MM.1S (cell line): ENCODE measurements around the gene USP20.

ENCODE experiments used
- DNase-seq: peaks from one replicate; pipeline ENCODE4 v3.0.0-alpha.2; 2015
- H2AFZ ChIP-seq: fragments of 300-600 bp; sonication (generic); 2 replicates; pipeline ENCODE4 v1.6.0; 2016; ENCODE audit warnings: antibody characterized with exemption, low read length
- H3F3A ChIP-seq: fragments of 300-600 bp; sonication (generic); 2 replicates; pipeline ENCODE4 v1.6.1; 2016; ENCODE audit warnings: mild to moderate bottlenecking, antibody characterized with exemption, low read length, moderate library complexity, mixed read lengths; ENCODE audit not compliant: insufficient read depth
- H3K27ac ChIP-seq: fragments of 300-600 bp; sonication (generic); 2 replicates; pipeline ENCODE4 v1.5.1; 2016; ENCODE audit warnings: mild to moderate bottlenecking, low read length
- H3K27me3 ChIP-seq: fragments of 300-600 bp; sonication (generic); replicated peaks from 2 replicates; pipeline ENCODE4 v1.6.0; 2016; ENCODE audit warnings: low read length; ENCODE audit not compliant: insufficient read depth
- H3K36me3 ChIP-seq: fragments of 300-600 bp; sonication (generic); replicated peaks from 2 replicates; pipeline ENCODE4 v1.6.1; 2016; ENCODE audit warnings: mild to moderate bottlenecking, low read length, mixed read lengths; ENCODE audit not compliant: insufficient read depth
- H3K4me1 ChIP-seq: fragments of 300-600 bp; sonication (generic); 2 replicates; pipeline ENCODE4 v1.6.1; 2016; ENCODE audit warnings: low read length, mixed read lengths
- H3K4me2 ChIP-seq: fragments of 300-600 bp; sonication (generic); 2 replicates; pipeline ENCODE4 v1.6.0; 2016; ENCODE audit warnings: low read depth, low read length
- H3K4me3 ChIP-seq: fragments of 300-600 bp; sonication (generic); 2 replicates; pipeline ENCODE4 v1.5.1; 2016; ENCODE audit warnings: low read length, mixed read lengths
- H3K79me2 ChIP-seq: fragments of 300-600 bp; sonication (generic); 2 replicates; pipeline ENCODE4 v1.6.1; 2016; ENCODE audit warnings: mixed run types, low read length, mixed read lengths
- H3K9ac ChIP-seq: fragments of 300-600 bp; sonication (generic); 2 replicates; pipeline ENCODE4 v1.6.1; 2016; ENCODE audit warnings: low read length, mixed read lengths
- H3K9me2 ChIP-seq: fragments of 300-600 bp; sonication (generic); replicated peaks from 2 replicates; pipeline ENCODE4 v1.6.1; 2016; ENCODE audit warnings: mild to moderate bottlenecking, low read length, mixed read lengths; ENCODE audit not compliant: insufficient read depth
- H3K9me3 ChIP-seq: fragments of 300-600 bp; sonication (generic); replicated peaks from 2 replicates; pipeline ENCODE4 v1.6.1; 2016; ENCODE audit warnings: mild to moderate bottlenecking, low read length, mixed read lengths; ENCODE audit not compliant: insufficient read depth
- H4K20me1 ChIP-seq: fragments of 300-600 bp; sonication (generic); 2 replicates; pipeline ENCODE4 v1.6.1; 2016; ENCODE audit warnings: mild to moderate bottlenecking, low read length, moderate library complexity, mixed read lengths; ENCODE audit not compliant: insufficient read depth
- CTCF ChIP-seq: fragments of 300-600 bp; sonication (generic); IDR thresholded peaks from 2 replicates; pipeline ENCODE4 v1.5.1; 2016; ENCODE audit warnings: antibody characterized with exemption, low read length, mixed read lengths
- EZH2 ChIP-seq: fragments of 300-600 bp; sonication (generic); optimal IDR thresholded peaks from 2 replicates; pipeline ENCODE3; 2017; ENCODE audit warnings: low read depth, mild to moderate bottlenecking, antibody characterized with exemption, low read length, mixed read lengths
- EZH2phosphoT487 ChIP-seq: fragments of 300-600 bp; sonication (generic); IDR thresholded peaks from 2 replicates; pipeline ENCODE4 v1.6.1; 2018; ENCODE audit warnings: antibody characterized with exemption, low read length

Gene USP20

GRCh38 chr9:129828051-129828450 is 7.2 kb upstream of the USP20 start:
- Histone ChIP-seq H3K79me2 (peaks cover 4% of the 10 kb centered on the region), H3F3A (0 out of 2 replicates have a peak, but pooled peaks cover 6% of the 10 kb centered on the region), H3K4me1 (no peaks in the 10 kb centered on the region), H3K27me3 (no peaks in the 10 kb centered on the region), H3K9me2 (no peaks in the 10 kb centered on the region), H2AFZ (no peak overlapping the region), H3K9ac (no peak overlapping the region), H3K36me3 (peaks cover 4% of the 10 kb centered on the region; the same call in 1 of the 2 replicates), H3K27ac (no peak overlapping the region), H4K20me1 (no peaks in the 10 kb centered on the region), H3K4me3 (no peak overlapping the region), H3K9me3 (no peaks in the 10 kb centered on the region), H3K4me2 (no peak overlapping the region)
- DNase-seq = no peak
- TF ChIP-seq CTCF = no peak
- no peak for TF ChIP-seq EZH2phosphoT487

DNA sequence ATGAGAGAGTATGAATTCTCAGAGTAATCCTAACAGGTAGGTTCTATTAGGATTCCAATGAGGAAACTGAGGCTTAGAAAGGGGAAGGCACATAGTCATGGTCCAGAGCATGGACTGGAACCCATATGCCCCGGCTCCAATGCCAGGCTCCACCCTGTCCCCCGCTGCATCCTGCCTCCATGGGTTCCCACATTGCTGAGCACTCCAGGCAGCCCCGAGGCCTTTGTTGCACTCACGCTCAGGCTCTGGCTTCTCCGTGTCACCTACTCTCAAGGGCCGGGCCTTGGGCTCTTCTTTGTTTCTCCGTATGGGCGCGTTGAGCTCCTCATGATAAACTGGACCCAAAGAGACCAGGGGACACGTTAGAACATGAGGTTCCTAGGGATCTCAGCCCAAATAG is 6.3 kb upstream of the USP20 start:
- Histone ChIP-seq H3K9ac (no peak overlapping the region), H2AFZ (no peak overlapping the region), H3K4me1 (peaks cover 3% of the 10 kb centered on the region; the same call in 1 of the 2 replicates), H3K27ac (no peak overlapping the region), H3K79me2 (peaks cover 9% of the 10 kb centered on the region), H3K9me3 (no peaks in the 10 kb centered on the region), H3F3A (0 out of 2 replicates have a peak, but pooled peaks cover 6% of the 10 kb centered on the region), H3K27me3 (no peaks in the 10 kb centered on the region), H3K4me2 (no peak overlapping the region), H3K36me3 (peaks cover 4% of the 10 kb centered on the region; the same call in 1 of the 2 replicates), H4K20me1 (no peaks in the 10 kb centered on the region), H3K4me3 (no peak overlapping the region), H3K9me2 (no peaks in the 10 kb centered on the region)
- TF ChIP-seq EZH2phosphoT487 (no peak), CTCF (no peak), EZH2 (no peak)
- DNase-seq = no peak

GRCh38 chr9:129832982-129833381 is 2.3 kb upstream of the USP20 start:
- H3K27me3 ChIP-seq = no peaks in the 10 kb centered on the region
- no peak for TF ChIP-seq CTCF
- no peak for TF ChIP-seq EZH2
- no peak for TF ChIP-seq EZH2phosphoT487
- no peaks in the 10 kb centered on the region for H3F3A ChIP-seq
- H4K20me1 ChIP-seq = no peaks in the 10 kb centered on the region
- H3K9me2 ChIP-seq = no peaks in the 10 kb centered on the region
- H3K27ac ChIP-seq = no peak overlapping the region
- peaks cover 27% of the 10 kb centered on the region for H3K79me2 ChIP-seq
- DNase-seq = no peak
- H3K4me1 ChIP-seq = peaks cover 14% of the 10 kb centered on the region; the same call in 1 of the 2 replicates
- H3K4me3 ChIP-seq = no peak overlapping the region
- no peak overlapping the region for H3K9ac ChIP-seq
- H2AFZ ChIP-seq = no peak overlapping the region
- H3K36me3 ChIP-seq = peaks cover 4% of the 10 kb centered on the region; the same call in 1 of the 2 replicates
- H3K4me2 ChIP-seq = no peak overlapping the region
- H3K9me3 ChIP-seq = no peaks in the 10 kb centered on the region
